ENCODE data around the gene STARD9. TPM values are rescaled to one million over a fixed set of nuclear protein-coding genes. Genes with fewer than 3 reads are reported as not detected.

Gene STARD9
- total RNA-seq, 6 experiments from 2014 or later, result 0.70 to 3.1 (median 1.5) TPM

- intact Hi-C loops (cut with DNase I), result no loop called here
Measured at GRCh38 chr15:42547918-42548248, 27.5 kb upstream of the STARD9 start.

GRCh38 chr15:42548249-42549031 is 27.0 kb upstream of the STARD9 start, which contains the start of the genes HAUS2 and LRRC57:
TSS of gene HAUS2 (plus strand) at chr15:42548838. CDS start at chr15:42548873, 35 bp downstream.
TSS of gene LRRC57 (minus strand) at chr15:42548793. CDS start at chr15:42548434, 359 bp downstream.
- H3K4me1 ChIP-seq, result peaks cover 0 to 15% (median 0%) of the 10 kb centered on the region in 4 donors
- WGBS (ENCODE audit: insufficient coverage, low coverage, low lambda C conversion rate, missing lambda C conversion rate), result 0% methylated on average over 10 of the region's 71 CpGs
- H3K36me3 ChIP-seq, result peaks cover 0 to 16% (median 2%) of the 10 kb centered on the region in 4 donors
- TF ChIP-seq POLR2A (IDR thresholded peaks at IDR 0.05), result peak; percentile 89
- TF ChIP-seq, protein P1, sequence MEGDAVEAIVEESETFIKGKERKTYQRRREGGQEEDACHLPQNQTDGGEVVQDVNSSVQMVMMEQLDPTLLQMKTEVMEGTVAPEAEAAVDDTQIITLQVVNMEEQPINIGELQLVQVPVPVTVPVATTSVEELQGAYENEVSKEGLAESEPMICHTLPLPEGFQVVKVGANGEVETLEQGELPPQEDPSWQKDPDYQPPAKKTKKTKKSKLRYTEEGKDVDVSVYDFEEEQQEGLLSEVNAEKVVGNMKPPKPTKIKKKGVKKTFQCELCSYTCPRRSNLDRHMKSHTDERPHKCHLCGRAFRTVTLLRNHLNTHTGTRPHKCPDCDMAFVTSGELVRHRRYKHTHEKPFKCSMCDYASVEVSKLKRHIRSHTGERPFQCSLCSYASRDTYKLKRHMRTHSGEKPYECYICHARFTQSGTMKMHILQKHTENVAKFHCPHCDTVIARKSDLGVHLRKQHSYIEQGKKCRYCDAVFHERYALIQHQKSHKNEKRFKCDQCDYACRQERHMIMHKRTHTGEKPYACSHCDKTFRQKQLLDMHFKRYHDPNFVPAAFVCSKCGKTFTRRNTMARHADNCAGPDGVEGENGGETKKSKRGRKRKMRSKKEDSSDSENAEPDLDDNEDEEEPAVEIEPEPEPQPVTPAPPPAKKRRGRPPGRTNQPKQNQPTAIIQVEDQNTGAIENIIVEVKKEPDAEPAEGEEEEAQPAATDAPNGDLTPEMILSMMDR (IDR thresholded peaks at IDR 0.05), result no peak
- intact Hi-C loops (cut with DNase I), result no loop called here
- peak within 1 kb of the TSS; percentile 78 to 89 (median 80) for H3K27ac ChIP-seq
- peak; percentile 92 to 94 (median 93) for DNase-seq
- H3K4me3 ChIP-seq, result peak within 1 kb of the TSS; percentile 80 to 96 (median 82)
- H3K9me3 ChIP-seq, result no peaks in the 10 kb centered on the region
- peak; percentile 94 to 95 (median 94) for ATAC-seq
- H3K27me3 ChIP-seq, result no peaks in the 10 kb centered on the region

More at GRCh38 chr15:42547918-42548248, 27.5 kb upstream of the STARD9 start:
- no peaks in the 10 kb centered on the region for H3K9me3 ChIP-seq
- ATAC-seq, result peak in 3 of 4 donors; percentile 20 to 35 (median 28)
- WGBS (ENCODE audit: insufficient coverage, low coverage, low lambda C conversion rate, missing lambda C conversion rate), result 6% methylated on average over 4 of the region's 9 CpGs
- peak overlapping the region; percentile 80 to 96 (median 82) for H3K4me3 ChIP-seq
- no peak for DNase-seq
- H3K27ac ChIP-seq, result peak overlapping the region; percentile 78 to 89 (median 80)
- H3K4me1 ChIP-seq, result peaks cover 0 to 15% (median 0%) of the 10 kb centered on the region in 4 donors
- TF ChIP-seq, protein P1 (IDR thresholded peaks at IDR 0.05), result no peak
- no peak for TF ChIP-seq POLR2A (IDR thresholded peaks at IDR 0.05)
- H3K36me3 ChIP-seq, result peaks cover 0 to 21% (median 2%) of the 10 kb centered on the region in 4 donors
- no peaks in the 10 kb centered on the region for H3K27me3 ChIP-seq

GRCh38 chr15:42549032-42549491 is 26.3 kb upstream of the STARD9 start:
- Histone ChIP-seq H3K36me3 (peaks cover 0 to 10% (median 1%) of the 10 kb centered on the region in 4 donors), H3K9me3 (no peaks in the 10 kb centered on the region), H3K27me3 (no peaks in the 10 kb centered on the region), H3K27ac (peak overlapping the region; percentile 78 to 89 (median 80)), H3K4me3 (peak overlapping the region; percentile 80 to 96 (median 82)), H3K4me1 (peaks cover 0 to 15% (median 0%) of the 10 kb centered on the region in 4 donors)
- 0% methylated on average over 15 of the region's 15 CpGs for WGBS (ENCODE audit: insufficient coverage, low coverage, low lambda C conversion rate, missing lambda C conversion rate)
- ATAC-seq, result peak; percentile 43 to 56 (median 49)
- intact Hi-C loops (cut with DNase I), result no loop called here
- no peak for DNase-seq
- TF ChIP-seq, protein P1 (IDR thresholded peaks at IDR 0.05), result no peak
- no peak for TF ChIP-seq POLR2A (IDR thresholded peaks at IDR 0.05)

GRCh38 chr15:42549741-42550392 is 25.5 kb upstream of the STARD9 start:
- DNase-seq, result no peak
- no peaks in the 10 kb centered on the region for H3K27me3 ChIP-seq
- no peaks in the 10 kb centered on the region for H3K9me3 ChIP-seq
- H3K4me3 ChIP-seq, result peak overlapping the region; percentile 80 to 96 (median 82)
- intact Hi-C loops (cut with DNase I), result no loop called here
- TF ChIP-seq POLR2A (IDR thresholded peaks at IDR 0.05), result no peak
- TF ChIP-seq, protein P1 (IDR thresholded peaks at IDR 0.05), result no peak
- peaks cover 0 to 15% (median 0%) of the 10 kb centered on the region in 4 donors for H3K4me1 ChIP-seq
- H3K36me3 ChIP-seq, result peaks cover 0 to 2% (median under 1%) of the 10 kb centered on the region in 4 donors
- 67% methylated on average over 12 of the region's 12 CpGs for whole genome bisulfite sequencing (ENCODE audit: insufficient coverage, low coverage, low lambda C conversion rate, missing lambda C conversion rate)
- no peak overlapping the region for H3K27ac ChIP-seq
- no peak for ATAC-seq

All from right lobe of liver (tissue), 6 donors.